GM15510 (cell line): ENCODE measurements around the gene COA1.

Experiments used
- POLR2A ChIP-seq: IDR thresholded peaks from 3 replicates; pipeline ENCODE4 v1.6.1; 2011; ENCODE audit warnings: borderline replicate concordance; ENCODE audit not compliant: insufficient read length; ENCODE audit errors: extremely low read depth

COA1 gene

GRCh38 chr7:43678315-43678714 is 51.0 kb downstream of the COA1 start:
- no peak for TF ChIP-seq POLR2A

- no peak for TF ChIP-seq POLR2A
These were observed 51.5 kb downstream of the COA1 start for GRCh38 chr7:43677864-43678263.

- TF ChIP-seq POLR2A = no peak
These were observed 54.5 kb downstream of the COA1 start for GRCh38 chr7:43674559-43675436.

GRCh38 chr7:43671521-43671920 is 57.8 kb downstream of the COA1 start:
- no peak for TF ChIP-seq POLR2A

- no peak for TF ChIP-seq POLR2A
These were observed 59.8 kb downstream of the COA1 start for GRCh38 chr7:43669286-43670081.

GRCh38 chr7:43668035-43668434 is 61.3 kb downstream of the COA1 start:
- TF ChIP-seq POLR2A = no peak

GRCh38 chr7:43666938-43667337 is 62.4 kb downstream of the COA1 start:
- TF ChIP-seq POLR2A = no peak

- TF ChIP-seq POLR2A = no peak
These were observed 64.6 kb downstream of the COA1 start for GRCh38 chr7:43664681-43665080.

- TF ChIP-seq POLR2A = no peak
These were observed 69.2 kb downstream of the COA1 start for GRCh38 chr7:43660141-43660540.

GRCh38 chr7:43659549-43659896 is 69.8 kb downstream of the COA1 start:
- no peak for TF ChIP-seq POLR2A

- TF ChIP-seq POLR2A = no peak
These were observed 70.4 kb downstream of the COA1 start for GRCh38 chr7:43658718-43659548.

GRCh38 chr7:43656997-43657396 is 72.3 kb downstream of the COA1 start:
- TF ChIP-seq POLR2A = no peak

GRCh38 chr7:43655584-43655983 is 73.7 kb downstream of the COA1 start:
- no peak for TF ChIP-seq POLR2A

GRCh38 chr7:43653891-43654504 is 75.3 kb downstream of the COA1 start:
- TF ChIP-seq POLR2A = no peak

GRCh38 chr7:43653466-43653865 is 75.9 kb downstream of the COA1 start:
- TF ChIP-seq POLR2A = no peak

GRCh38 chr7:43652364-43652763 is 77.0 kb downstream of the COA1 start:
- TF ChIP-seq POLR2A = no peak
